HK-2 (cell line): Measurements from ENCODE around the gene CCDC200.
"Not testable (repeated sequence)": the region's sequence is repeated elsewhere in the genome, so short reads cannot be mapped to it uniquely, and the experiment has no call there.

Experiments
- DNase-seq: peaks from one replicate; pipeline ENCODE4 v3.0.0-alpha.2; 2018; ENCODE audit not compliant: unreplicated experiment

CCDC200 gene

GRCh38 chr17:43216369-43216761 lies 12.1 kb downstream of the CCDC200 start:
- DNase-seq: no peak

DNA sequence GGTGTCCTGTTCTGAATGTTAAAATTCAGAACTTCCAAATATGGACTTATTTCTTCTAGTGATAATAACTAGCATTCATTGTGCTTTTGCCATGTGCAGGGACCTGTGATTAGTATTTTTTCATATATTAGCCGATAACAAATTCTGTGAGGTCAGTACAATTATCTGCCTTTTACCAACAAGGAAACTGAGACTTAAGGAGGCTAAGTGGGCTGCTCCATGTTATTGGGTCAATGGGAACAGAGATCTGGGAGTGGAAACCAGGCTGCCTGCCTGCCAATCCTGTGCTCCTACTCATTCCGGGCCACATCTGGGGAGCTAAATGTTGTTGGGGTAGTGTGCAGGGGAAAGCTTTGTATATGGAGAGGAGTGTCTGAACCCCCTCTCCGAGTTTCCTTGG lies 13.1 kb downstream of the CCDC200 start:
- no peak for DNase-seq

- no peak for DNase-seq
Measured at GRCh38 chr17:43213545-43213944, 14.9 kb downstream of the CCDC200 start.

GRCh38 chr17:43212641-43213490 lies 15.6 kb downstream of the CCDC200 start:
- no peak for DNase-seq

GRCh38 chr17:43211480-43212402 lies 16.7 kb downstream of the CCDC200 start, which contains the start of gene TMEM106A:
TSS of gene TMEM106A (plus strand) at chr17:43211875. CDS start at chr17:43213042, 1,167 bp downstream.
- DNase-seq: peak; percentile 82

- no peak for DNase-seq
Measured at GRCh38 chr17:43211123-43211479, 17.3 kb downstream of the CCDC200 start.

- no peak for DNase-seq
Measured at GRCh38 chr17:43210576-43210975, 17.8 kb downstream of the CCDC200 start.

DNA sequence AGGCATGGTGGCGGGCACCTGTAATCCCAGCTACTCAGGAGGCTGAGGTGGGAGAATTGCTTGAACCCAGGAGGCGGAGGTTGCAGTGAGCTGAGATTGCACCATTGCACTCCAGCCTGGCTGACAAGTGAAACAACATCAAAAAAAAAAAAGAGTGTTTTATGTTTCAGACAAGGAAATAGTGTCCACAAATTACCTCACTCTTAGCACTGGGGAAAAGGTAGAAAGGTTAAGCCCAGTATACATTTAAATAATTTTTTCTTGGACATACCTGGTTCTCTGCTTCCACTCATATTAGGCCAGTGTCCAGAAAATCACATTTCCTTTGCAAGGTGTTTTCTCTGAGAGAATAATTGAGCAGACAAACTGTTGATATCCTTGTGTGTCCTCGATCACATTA lies 25.4 kb downstream of the CCDC200 start:
- not testable (repeated sequence) for DNase-seq

DNA sequence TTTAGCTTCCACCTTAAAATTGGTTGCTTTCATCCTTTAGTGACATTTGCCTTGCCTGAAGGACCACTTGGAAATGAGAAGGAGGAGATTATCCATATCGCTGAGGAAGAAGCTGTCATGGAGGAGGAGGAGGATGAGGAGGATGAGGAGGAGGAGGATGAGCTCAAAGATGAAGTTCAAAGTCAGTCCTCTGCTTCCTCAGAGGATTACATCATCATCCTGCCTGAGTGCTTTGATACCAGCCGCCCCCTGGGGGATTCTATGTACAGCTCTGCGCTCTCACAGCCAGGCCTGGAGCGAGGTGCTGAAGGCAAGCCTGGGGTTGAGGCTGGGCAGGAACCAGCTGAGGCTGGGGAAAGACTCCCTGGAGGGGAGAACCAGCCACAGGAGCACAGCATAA lies 28.3 kb downstream of the CCDC200 start:
- DNase-seq: no peak

DNA sequence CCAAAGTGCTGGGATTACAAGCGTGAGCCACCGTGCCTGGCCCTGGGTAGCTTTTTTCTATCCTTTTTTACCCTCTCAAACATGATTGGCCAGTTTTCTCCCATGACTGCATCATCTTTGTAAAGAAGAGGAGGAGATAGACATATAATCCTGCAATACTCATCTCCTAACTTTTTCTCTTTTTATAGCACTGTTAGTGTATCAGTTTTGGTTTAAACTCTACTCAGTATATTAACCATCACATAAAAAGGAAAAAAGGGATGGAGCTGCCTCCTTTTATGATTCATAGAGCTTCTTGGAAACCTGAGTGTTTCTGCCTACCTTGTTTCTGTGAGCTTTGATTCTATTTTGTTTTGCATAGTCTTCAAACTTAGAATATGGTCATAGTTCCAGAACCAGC lies 28.8 kb downstream of the CCDC200 start:
- no peak for DNase-seq

DNA sequence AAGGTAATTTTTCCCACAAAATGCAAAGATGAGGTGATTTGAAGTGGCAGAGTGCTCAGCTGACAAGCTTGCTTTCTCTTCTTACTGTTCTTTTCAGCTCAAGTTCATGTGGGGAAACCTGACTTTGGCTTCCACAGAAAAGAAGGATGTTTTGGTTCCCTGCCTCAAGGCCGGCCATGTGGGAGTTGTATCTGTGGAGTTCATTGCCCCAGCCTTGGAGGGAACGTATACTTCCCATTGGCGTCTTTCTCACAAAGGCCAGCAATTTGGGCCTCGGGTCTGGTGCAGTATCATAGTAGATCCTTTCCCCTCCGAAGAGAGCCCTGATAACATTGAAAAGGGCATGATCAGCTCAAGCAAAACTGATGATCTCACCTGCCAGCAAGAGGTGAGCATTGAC lies 35.2 kb downstream of the CCDC200 start:
- no peak for DNase-seq

DNA sequence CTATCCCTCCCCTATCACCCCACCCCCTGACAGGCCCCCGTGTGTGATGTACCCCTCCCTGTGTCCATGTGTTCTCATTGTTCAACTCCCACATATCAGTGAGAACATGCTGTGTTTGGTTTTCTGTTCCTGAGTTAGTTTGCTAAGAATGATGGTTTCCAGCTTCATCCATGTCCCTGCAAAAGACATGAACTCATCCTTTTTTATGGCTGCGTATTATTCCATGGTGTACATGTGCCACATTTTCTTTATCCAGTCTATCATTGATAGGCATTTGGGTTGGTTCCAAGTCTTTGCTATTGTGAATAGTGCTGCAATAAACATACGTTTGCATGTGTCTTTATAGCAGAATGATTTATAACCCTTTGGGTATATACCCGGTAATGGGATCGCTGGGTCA lies 41.8 kb downstream of the CCDC200 start:
- not testable (repeated sequence) for DNase-seq

DNA sequence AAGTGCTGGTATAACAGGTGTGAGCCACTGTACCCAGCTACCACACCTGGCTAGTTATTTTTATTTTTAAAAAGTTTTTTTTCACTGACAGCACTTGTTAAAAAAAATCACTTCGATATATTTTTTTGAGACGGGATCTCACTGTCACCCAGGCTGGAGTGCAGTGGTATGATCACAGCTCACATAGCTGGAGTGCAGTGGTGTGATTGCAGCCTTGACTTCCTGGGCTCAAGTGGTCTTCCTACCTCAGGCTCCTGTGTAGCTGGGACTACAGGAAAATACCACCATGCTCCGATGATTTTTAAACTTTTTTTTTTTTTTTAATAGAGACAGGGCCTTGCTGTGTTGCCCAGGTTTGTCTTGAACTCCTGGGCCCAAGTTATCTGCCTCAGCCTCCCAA lies 44.5 kb downstream of the CCDC200 start:
- peak; percentile 6 for DNase-seq

DNA sequence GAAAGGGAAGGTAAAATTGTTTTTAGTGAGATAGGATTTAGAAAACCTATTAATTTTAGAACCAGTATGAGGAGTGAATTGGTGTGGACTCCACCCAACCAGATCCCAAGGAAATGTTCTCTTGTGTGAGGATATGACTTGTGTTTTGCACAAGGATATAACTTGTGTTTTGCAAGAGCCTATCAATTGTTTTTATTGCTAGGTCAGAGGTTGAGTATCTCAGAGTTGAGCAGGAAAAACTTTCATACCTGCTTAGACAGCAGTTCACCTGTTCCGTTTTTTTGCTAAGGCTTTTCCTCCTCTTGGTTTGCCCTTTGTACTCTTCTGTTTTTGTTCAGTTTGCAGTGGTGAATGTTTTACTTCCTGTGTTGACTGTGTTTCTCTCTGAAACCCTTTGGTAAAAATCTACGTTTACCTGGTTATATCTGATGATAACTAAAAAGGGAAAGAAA lies 52.3 kb downstream of the CCDC200 start:
- DNase-seq: no peak

GRCh38 chr17:43175213-43176118 lies 53.0 kb downstream of the CCDC200 start:
- no peak for DNase-seq

DNA sequence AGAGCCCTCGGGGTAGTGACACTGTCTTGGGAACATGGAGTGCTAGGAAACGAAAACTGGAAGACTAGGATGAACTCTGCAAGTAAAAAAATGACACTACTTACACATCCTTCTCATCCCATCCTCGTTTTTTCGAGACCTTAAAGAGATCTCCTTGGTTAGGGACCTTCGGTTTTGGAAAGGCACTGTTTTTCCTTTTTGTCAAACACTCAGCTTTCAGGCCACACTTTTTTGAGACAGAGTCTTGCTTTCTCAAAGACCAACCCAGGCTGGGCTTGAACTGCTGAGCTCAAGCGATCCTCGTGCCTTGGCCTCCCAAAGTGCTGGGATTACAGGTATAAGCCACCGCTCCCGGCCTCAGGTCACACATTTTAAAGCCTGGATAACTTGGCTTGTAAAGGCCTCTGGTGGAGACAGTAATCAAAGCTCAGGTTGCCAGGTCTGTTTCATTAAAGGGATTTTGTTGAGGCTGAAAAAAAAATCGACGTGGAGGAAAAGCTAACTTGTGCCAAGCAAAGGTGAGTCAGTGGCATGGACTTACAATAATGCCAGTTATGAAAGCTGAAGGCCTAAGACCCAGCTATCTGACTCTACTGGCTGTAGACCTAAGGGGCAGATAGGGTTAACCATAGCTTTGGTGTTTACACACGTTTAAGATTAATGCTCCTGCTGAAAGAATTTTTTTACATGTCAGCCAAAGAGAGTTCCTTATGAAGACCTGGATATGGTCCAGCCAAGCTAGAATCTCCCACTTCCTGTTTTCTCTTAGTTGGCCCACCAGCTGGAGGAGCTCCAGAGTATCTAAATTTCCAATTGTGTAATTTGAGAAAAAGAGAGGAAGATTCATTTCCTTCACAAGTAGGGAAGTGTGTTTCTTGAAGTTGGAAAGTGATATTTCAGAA lies 56.6 kb downstream of the CCDC200 start:
- peak; percentile 51 for DNase-seq
